ENCODE data around the gene EPS8L3.

- TF ChIP-seq CTCF (IDR thresholded peaks at IDR 0.05; ENCODE audit: insufficient read depth, low read length, poor library complexity, severe bottlenecking) (no peak), EZH2phosphoT487 (conservative IDR thresholded peaks at IDR 0.05; ENCODE audit: low read length) (no peak)
Measured at GRCh38 chr1:109768335-109768650, 4.6 kb upstream of the EPS8L3 start.

All from SU-DHL-6 (cell line).